Caki2 (cell line): Measurements from ENCODE around the gene PLCB1. TPM values are rescaled to one million over a fixed set of nuclear protein-coding genes. Genes with fewer than 3 reads are reported as not detected.
A peak's percentile ranks its signal among the peaks of the same experiment; 100 is the strongest.

Experiments
- DNase-seq: peaks from one replicate; pipeline ENCODE4 v3.0.0-alpha.2; 2015; ENCODE audit warnings: low read depth
- in situ Hi-C: cut with HindIII; loops from 2 replicates; pipeline ENCODE4 v1.10.0; 2016; ENCODE audit warnings: low sequenced_read_pairs, low pct_unique_long_range_greater_than_20kb, mixed read lengths
- total RNA-seq: library from RNA; depleted of rRNA; stranded (reverse); fragments of >200 nt; shearing (Covaris generic); gene quantifications from 2 replicates; pipeline ENCODE4 v1.2.3, GENCODE V29; 2014; ENCODE audit warnings: low replicate concordance

The PLCB1 gene
- total RNA-seq, 1 experiment from 2014 or later: 2.4 TPM

GRCh38 chr20:8693709-8694108, 561.6 kb downstream of the PLCB1 start:
- in situ Hi-C loops: no loop called here
- DNase-seq: no peak

- in situ Hi-C loops: no loop called here
- DNase-seq: no peak
These were observed 568.7 kb downstream of the PLCB1 start for GRCh38 chr20:8700756-8701155.

- no peak for DNase-seq
- in situ Hi-C loops: no loop called here
These were observed 575.1 kb downstream of the PLCB1 start for GRCh38 chr20:8706961-8707700.

GRCh38 chr20:8709627-8710026, 577.6 kb downstream of the PLCB1 start:
- in situ Hi-C loops: no loop called here
- no peak for DNase-seq

- no peak for DNase-seq
- in situ Hi-C loops: no loop called here
These were observed 579.4 kb downstream of the PLCB1 start for GRCh38 chr20:8711501-8711900.

GRCh38 chr20:8714206-8714605, 582.1 kb downstream of the PLCB1 start:
- no peak for DNase-seq
- in situ Hi-C loops: no loop called here

GRCh38 chr20:8718279-8718678, 586.2 kb downstream of the PLCB1 start:
- no peak for DNase-seq
- in situ Hi-C loops: no loop called here

GRCh38 chr20:8720089-8720488, 588.0 kb downstream of the PLCB1 start:
- in situ Hi-C loops: no loop called here
- no peak for DNase-seq

- DNase-seq: peak; percentile 21
- in situ Hi-C loops: no loop called here
These were observed 589.0 kb downstream of the PLCB1 start for GRCh38 chr20:8721098-8721497.

- DNase-seq: peak; percentile 51
- in situ Hi-C loops: no loop called here
These were observed 590.3 kb downstream of the PLCB1 start for GRCh38 chr20:8722277-8722928.

GRCh38 chr20:8723296-8723695, 591.2 kb downstream of the PLCB1 start:
- no peak for DNase-seq
- in situ Hi-C loops: no loop called here

GRCh38 chr20:8724884-8725283, 592.8 kb downstream of the PLCB1 start:
- no peak for DNase-seq
- in situ Hi-C loops: no loop called here

GRCh38 chr20:8726460-8726859, 594.4 kb downstream of the PLCB1 start:
- DNase-seq: no peak
- in situ Hi-C loops: no loop called here

- in situ Hi-C loops: no loop called here
- DNase-seq: no peak
These were observed 602.9 kb downstream of the PLCB1 start for GRCh38 chr20:8735014-8735413.

GRCh38 chr20:8735674-8736073, 603.6 kb downstream of the PLCB1 start:
- DNase-seq: no peak
- in situ Hi-C loops: no loop called here

- no peak for DNase-seq
- in situ Hi-C loops: no loop called here
These were observed 608.2 kb downstream of the PLCB1 start for GRCh38 chr20:8740265-8740664.

- in situ Hi-C loops: no loop called here
- DNase-seq: no peak
These were observed 612.3 kb downstream of the PLCB1 start for GRCh38 chr20:8744228-8744844.

GRCh38 chr20:8749101-8749500, 617.0 kb downstream of the PLCB1 start:
- no peak for DNase-seq
- in situ Hi-C loops: no loop called here

- no peak for DNase-seq
- in situ Hi-C loops: loop anchor here (25.0 kb wide), 1 partner anchor 612 kb away; no protein-coding TSS in a partner anchor
These were observed 617.9 kb downstream of the PLCB1 start for GRCh38 chr20:8749986-8750385.
